HFFc6 (cell line): ENCODE results near the gene STK39. TPM values are rescaled to one million over a fixed set of nuclear protein-coding genes. Genes with fewer than 3 reads are reported as not detected.

Experiments used
- DNase-seq: peaks from one replicate; pipeline ENCODE4 v3.0.0-alpha.2; 2018
- H3K27ac Mint-ChIP-seq: 2 replicates; pipeline ENCODE4 v1.8.0; 2020; ENCODE audit warnings: mild to moderate bottlenecking, mixed read lengths
- H3K27me3 Mint-ChIP-seq: 2 replicates; pipeline ENCODE4 v1.8.0; 2021; ENCODE audit warnings: mild to moderate bottlenecking, moderate library complexity, mixed read lengths; ENCODE audit not compliant: insufficient read depth
- H3K36me3 Mint-ChIP-seq: 2 replicates; pipeline ENCODE4 v1.8.0; 2021; ENCODE audit warnings: low read depth, mixed read lengths
- H3K4me1 Mint-ChIP-seq: 2 replicates; pipeline ENCODE4 v1.8.0; 2020; ENCODE audit warnings: low read depth, mixed read lengths
- H3K4me3 Mint-ChIP-seq: 2 replicates; pipeline ENCODE4 v1.8.0; 2020; ENCODE audit warnings: mild to moderate bottlenecking, moderate library complexity, mixed read lengths
- H3K9me3 Mint-ChIP-seq: 2 replicates; pipeline ENCODE4 v1.8.0; 2020; ENCODE audit warnings: mild to moderate bottlenecking, mixed read lengths
- CTCF ChIP-seq: fragments of 200-600 bp; sonication (generic); IDR thresholded peaks from 2 replicates; pipeline ENCODE4 v1.5.0; 2021; ENCODE audit warnings: antibody characterized with exemption, mild to moderate bottlenecking
- total RNA-seq, 6 experiments: library from RNA; stranded (reverse); fragmentation: NEBNext Ultra II Directional; extraction: Animal tissue kit (Norgen Biotek cat#: 25700); gene quantifications; 2 replicates in 1 of 6; 3 replicates in 5 of 6; pipeline ENCODE4 v1.2.3, GENCODE V29; 2021

The STK39 gene
- total RNA-seq, 6 experiments from 2014 or later = 27.7 to 36.4 (median 33.4) TPM

GRCh38 chr2:168175469-168175868 lies 71.9 kb downstream of the STK39 start:
- Mint-ChIP-seq H3K9me3 (no peaks in the 10 kb centered on the region), H3K36me3 (peaks cover 9% of the 10 kb centered on the region), H3K4me1 (peaks cover 19% of the 10 kb centered on the region; the same call in 1 of the 2 replicates), H3K27ac (no peak overlapping the region), H3K27me3 (no peaks in the 10 kb centered on the region), H3K4me3 (no peak overlapping the region)
- no peak for TF ChIP-seq CTCF
- no peak for DNase-seq

- H3K27ac Mint-ChIP-seq = no peak overlapping the region
These were observed 72.6 kb downstream of the STK39 start for GRCh38 chr2:168174756-168175155.

GRCh38 chr2:168172071-168172470 lies 75.3 kb downstream of the STK39 start:
- Mint-ChIP-seq H3K36me3 (peaks cover 8% of the 10 kb centered on the region), H3K9me3 (no peaks in the 10 kb centered on the region), H3K27me3 (no peaks in the 10 kb centered on the region), H3K4me1 (peaks cover 36% of the 10 kb centered on the region), H3K4me3 (no peak overlapping the region), H3K27ac (no peak overlapping the region)
- DNase-seq = no peak
- no peak for TF ChIP-seq CTCF

More at GRCh38 chr2:168174756-168175155, 72.6 kb downstream of the STK39 start:
- H3K36me3 Mint-ChIP-seq = peaks cover 12% of the 10 kb centered on the region
- TF ChIP-seq CTCF = no peak
- H3K9me3 Mint-ChIP-seq = no peaks in the 10 kb centered on the region
- no peaks in the 10 kb centered on the region for H3K27me3 Mint-ChIP-seq
- no peak overlapping the region for H3K4me3 Mint-ChIP-seq
- H3K4me1 Mint-ChIP-seq = peaks cover 26% of the 10 kb centered on the region
- no peak for DNase-seq

- Mint-ChIP-seq H3K4me3 (no peak overlapping the region), H3K9me3 (no peaks in the 10 kb centered on the region), H3K36me3 (peaks cover 17% of the 10 kb centered on the region), H3K27me3 (no peaks in the 10 kb centered on the region), H3K27ac (no peak overlapping the region), H3K4me1 (peaks cover 44% of the 10 kb centered on the region)
- no peak for DNase-seq
- no peak for TF ChIP-seq CTCF
These were observed 76.2 kb downstream of the STK39 start for GRCh38 chr2:168171059-168171762.

GRCh38 chr2:168169097-168169745 lies 78.2 kb downstream of the STK39 start:
- H3K36me3 Mint-ChIP-seq = peaks cover 19% of the 10 kb centered on the region
- H3K27me3 Mint-ChIP-seq = no peaks in the 10 kb centered on the region
- H3K4me3 Mint-ChIP-seq = no peak overlapping the region
- no peak for DNase-seq
- TF ChIP-seq CTCF = no peak
- no peak overlapping the region for H3K27ac Mint-ChIP-seq
- no peaks in the 10 kb centered on the region for H3K9me3 Mint-ChIP-seq
- peaks cover 49% of the 10 kb centered on the region for H3K4me1 Mint-ChIP-seq
